HFFc6 (cell line): Measurements from ENCODE around the gene ARL5C. TPM values are rescaled to one million over a fixed set of nuclear protein-coding genes. Genes with fewer than 3 reads are reported as not detected.
A peak's percentile ranks its signal among the peaks of the same experiment; 100 is the strongest.

Source experiments
- DNase-seq: peaks from one replicate; pipeline ENCODE4 v3.0.0-alpha.2; 2018
- H3K27ac Mint-ChIP-seq: 2 replicates; pipeline ENCODE4 v1.8.0; 2020; ENCODE audit warnings: mild to moderate bottlenecking, mixed read lengths
- H3K27me3 Mint-ChIP-seq: 2 replicates; pipeline ENCODE4 v1.8.0; 2021; ENCODE audit warnings: mild to moderate bottlenecking, moderate library complexity, mixed read lengths; ENCODE audit not compliant: insufficient read depth
- H3K36me3 Mint-ChIP-seq: 2 replicates; pipeline ENCODE4 v1.8.0; 2021; ENCODE audit warnings: low read depth, mixed read lengths
- H3K4me1 Mint-ChIP-seq: 2 replicates; pipeline ENCODE4 v1.8.0; 2020; ENCODE audit warnings: low read depth, mixed read lengths
- H3K4me3 Mint-ChIP-seq: 2 replicates; pipeline ENCODE4 v1.8.0; 2020; ENCODE audit warnings: mild to moderate bottlenecking, moderate library complexity, mixed read lengths
- H3K9me3 Mint-ChIP-seq: 2 replicates; pipeline ENCODE4 v1.8.0; 2020; ENCODE audit warnings: mild to moderate bottlenecking, mixed read lengths
- total RNA-seq, 6 experiments: library from RNA; stranded (reverse); fragmentation: NEBNext Ultra II Directional; extraction: Animal tissue kit (Norgen Biotek cat#: 25700); gene quantifications; 2 replicates in 1 of 6; 3 replicates in 5 of 6; pipeline ENCODE4 v1.2.3, GENCODE V29; 2021
- TF ChIP-seq, protein P1 (sequence below): fragments of 200-600 bp; sonication (generic); IDR thresholded peaks from 2 replicates; pipeline ENCODE4 v1.5.0; 2021; ENCODE audit warnings: antibody characterized with exemption, mild to moderate bottlenecking

Gene ARL5C
- total RNA-seq, 6 experiments from 2014 or later = not detected

DNA sequence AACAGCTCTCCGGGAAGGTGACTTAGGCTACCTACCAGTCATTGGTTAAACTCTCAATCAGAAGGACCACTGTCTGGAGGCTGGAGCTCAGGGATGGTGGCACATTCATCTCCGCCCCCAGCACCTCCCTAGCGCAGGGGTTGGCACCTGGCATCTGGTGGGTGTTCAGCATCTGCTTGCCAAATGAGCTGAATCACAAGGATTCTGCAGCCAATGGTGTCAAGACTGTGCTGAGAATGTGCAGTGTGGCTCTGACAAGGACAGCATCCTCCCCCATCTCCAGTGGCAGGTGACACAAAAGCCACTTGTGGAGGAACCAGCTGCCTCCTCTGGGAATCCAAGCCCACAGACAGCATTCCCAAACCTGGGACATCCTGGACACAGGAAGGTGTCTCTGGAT lies 49.7 kb downstream of the ARL5C start:
- peaks cover 6% of the 10 kb centered on the region for H3K36me3 Mint-ChIP-seq

DNA sequence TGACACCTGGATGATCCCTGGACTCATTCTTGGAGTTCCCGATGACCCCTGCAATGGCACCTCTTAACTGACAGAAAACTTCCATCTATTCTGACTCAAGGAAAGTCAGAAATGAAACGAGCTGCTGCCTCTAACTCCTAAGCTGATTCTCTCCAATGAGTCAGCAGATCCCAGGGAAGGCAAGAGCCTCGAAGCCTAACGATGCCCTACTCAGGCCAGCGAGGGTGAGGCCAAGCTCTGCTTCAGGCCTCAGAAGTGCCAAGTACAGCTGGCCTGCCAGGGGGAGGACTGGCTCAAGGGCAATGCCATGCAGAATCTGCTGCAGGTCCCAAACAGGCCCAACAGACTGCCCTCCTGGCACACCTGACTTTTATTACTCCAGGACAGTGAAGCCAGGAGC lies 50.8 kb downstream of the ARL5C start:
- TF ChIP-seq, protein P1, sequence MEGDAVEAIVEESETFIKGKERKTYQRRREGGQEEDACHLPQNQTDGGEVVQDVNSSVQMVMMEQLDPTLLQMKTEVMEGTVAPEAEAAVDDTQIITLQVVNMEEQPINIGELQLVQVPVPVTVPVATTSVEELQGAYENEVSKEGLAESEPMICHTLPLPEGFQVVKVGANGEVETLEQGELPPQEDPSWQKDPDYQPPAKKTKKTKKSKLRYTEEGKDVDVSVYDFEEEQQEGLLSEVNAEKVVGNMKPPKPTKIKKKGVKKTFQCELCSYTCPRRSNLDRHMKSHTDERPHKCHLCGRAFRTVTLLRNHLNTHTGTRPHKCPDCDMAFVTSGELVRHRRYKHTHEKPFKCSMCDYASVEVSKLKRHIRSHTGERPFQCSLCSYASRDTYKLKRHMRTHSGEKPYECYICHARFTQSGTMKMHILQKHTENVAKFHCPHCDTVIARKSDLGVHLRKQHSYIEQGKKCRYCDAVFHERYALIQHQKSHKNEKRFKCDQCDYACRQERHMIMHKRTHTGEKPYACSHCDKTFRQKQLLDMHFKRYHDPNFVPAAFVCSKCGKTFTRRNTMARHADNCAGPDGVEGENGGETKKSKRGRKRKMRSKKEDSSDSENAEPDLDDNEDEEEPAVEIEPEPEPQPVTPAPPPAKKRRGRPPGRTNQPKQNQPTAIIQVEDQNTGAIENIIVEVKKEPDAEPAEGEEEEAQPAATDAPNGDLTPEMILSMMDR = no peak
- H3K4me1 Mint-ChIP-seq = peaks cover 19% of the 10 kb centered on the region
- peaks cover 10% of the 10 kb centered on the region for H3K27me3 Mint-ChIP-seq
- H3K36me3 Mint-ChIP-seq = peaks cover 6% of the 10 kb centered on the region
- peak; percentile 59 for DNase-seq
- peak overlapping the region; percentile 74 for H3K4me3 Mint-ChIP-seq
- H3K27ac Mint-ChIP-seq = peak overlapping the region; percentile 95
- no peaks in the 10 kb centered on the region for H3K9me3 Mint-ChIP-seq

More for the DNA sequence above, 49.7 kb downstream of the ARL5C start:
- Mint-ChIP-seq H3K4me3 (no peak overlapping the region), H3K27me3 (peaks cover 8% of the 10 kb centered on the region), H3K4me1 (peaks cover 19% of the 10 kb centered on the region), H3K27ac (peak overlapping the region; percentile 26; the same call in 1 of the 2 replicates), H3K9me3 (no peaks in the 10 kb centered on the region)
- TF ChIP-seq, protein P1 = no peak
- no peak for DNase-seq

- H3K4me1 Mint-ChIP-seq = peaks cover 19% of the 10 kb centered on the region
- DNase-seq = peak; percentile 39
- H3K9me3 Mint-ChIP-seq = no peaks in the 10 kb centered on the region
- H3K27me3 Mint-ChIP-seq = peaks cover 10% of the 10 kb centered on the region
- H3K4me3 Mint-ChIP-seq = peak overlapping the region; percentile 74
- TF ChIP-seq, protein P1 = no peak
- peaks cover 6% of the 10 kb centered on the region for H3K36me3 Mint-ChIP-seq
- H3K27ac Mint-ChIP-seq = peak overlapping the region; percentile 95
Observed at GRCh38 chr17:39114723-39115122, 51.2 kb downstream of the ARL5C start.

- no peak overlapping the region for H3K27ac Mint-ChIP-seq
- no peaks in the 10 kb centered on the region for H3K9me3 Mint-ChIP-seq
- peaks cover 6% of the 10 kb centered on the region for H3K36me3 Mint-ChIP-seq
- DNase-seq = no peak
- H3K27me3 Mint-ChIP-seq = peaks cover 10% of the 10 kb centered on the region
- peaks cover 19% of the 10 kb centered on the region for H3K4me1 Mint-ChIP-seq
- no peak overlapping the region for H3K4me3 Mint-ChIP-seq
- TF ChIP-seq, protein P1 = no peak
Observed at GRCh38 chr17:39113871-39114270, 52.1 kb downstream of the ARL5C start.

DNA sequence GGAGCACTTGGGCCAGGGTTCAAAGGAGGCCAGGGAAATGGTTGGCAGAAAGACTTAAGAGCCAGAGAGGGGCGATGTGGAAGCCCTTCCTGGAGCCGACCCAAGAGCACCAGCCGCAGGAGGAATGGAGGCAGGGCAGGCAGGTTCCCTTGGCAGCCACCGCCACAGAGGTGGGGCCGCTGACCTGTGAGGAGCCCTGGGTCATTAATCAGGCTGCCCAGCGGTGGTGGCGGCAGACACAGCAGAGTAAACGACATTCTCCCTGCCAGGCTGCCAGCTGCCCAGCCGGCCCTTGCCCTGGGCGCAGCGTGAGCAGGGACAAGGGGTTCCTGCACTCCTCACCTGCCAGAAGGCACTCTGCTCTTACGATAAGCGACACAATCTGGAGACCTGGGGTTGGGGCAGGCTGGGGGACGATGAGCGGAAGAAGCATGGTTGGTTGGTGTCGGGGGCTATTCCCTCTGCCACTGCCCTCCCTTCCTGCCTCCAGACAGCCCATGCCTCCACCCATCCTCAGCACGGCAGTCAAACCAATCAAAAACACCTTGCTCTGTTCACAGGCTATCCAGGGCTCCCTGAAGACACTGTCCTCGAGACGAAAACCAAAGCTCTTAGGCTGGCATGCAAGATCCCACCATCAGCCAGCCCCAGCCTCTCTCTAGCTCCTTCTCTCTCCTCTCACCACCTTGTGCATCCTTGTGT lies 55.4 kb downstream of the ARL5C start:
- peaks cover 6% of the 10 kb centered on the region for H3K36me3 Mint-ChIP-seq
- DNase-seq = no peak
- H3K27ac Mint-ChIP-seq = no peak overlapping the region
- peaks cover 15% of the 10 kb centered on the region for H3K27me3 Mint-ChIP-seq
- TF ChIP-seq, protein P1 = no peak
- H3K4me1 Mint-ChIP-seq = peaks cover 17% of the 10 kb centered on the region
- H3K9me3 Mint-ChIP-seq = no peaks in the 10 kb centered on the region
- H3K4me3 Mint-ChIP-seq = no peak overlapping the region
